ENCODE results near the gene ARSD.
"Not testable (repeated sequence)": the region's sequence is repeated elsewhere in the genome, so short reads cannot be mapped to it uniquely, and the experiment has no call there.

The ARSD gene

GRCh38 chrX:2897690-2898623 is 31.2 kb downstream of the ARSD start:
- not testable (repeated sequence) for FAIRE-seq; DNase-seq (ENCODE audit: extremely low spot score, insufficient read length, low read depth)

- DNase-seq (ENCODE audit: extremely low spot score, insufficient read length, low read depth) (no peak), FAIRE-seq (no peak)
Measured at GRCh38 chrX:2897311-2897689, 31.8 kb downstream of the ARSD start.

GRCh38 chrX:2894885-2895292 is 34.2 kb downstream of the ARSD start:
- DNase-seq (ENCODE audit: extremely low spot score, insufficient read length, low read depth) (no peak), FAIRE-seq (no peak)

GRCh38 chrX:2892816-2893215 is 36.3 kb downstream of the ARSD start:
- FAIRE-seq (no peak), DNase-seq (ENCODE audit: extremely low spot score, insufficient read length, low read depth) (no peak)

GRCh38 chrX:2890536-2891460 is 38.3 kb downstream of the ARSD start:
- FAIRE-seq; DNase-seq (ENCODE audit: extremely low spot score, insufficient read length, low read depth): not testable (repeated sequence)

- DNase-seq (ENCODE audit: extremely low spot score, insufficient read length, low read depth); FAIRE-seq: not testable (repeated sequence)
Measured at GRCh38 chrX:2889706-2890490, 39.2 kb downstream of the ARSD start.

- FAIRE-seq (no peak), DNase-seq (ENCODE audit: extremely low spot score, insufficient read length, low read depth) (no peak)
Measured at GRCh38 chrX:2889045-2889605, 40.0 kb downstream of the ARSD start.

GRCh38 chrX:2888309-2888708 is 40.8 kb downstream of the ARSD start:
- DNase-seq (ENCODE audit: extremely low spot score, insufficient read length, low read depth) (no peak), FAIRE-seq (no peak)

GRCh38 chrX:2883770-2884169 is 45.4 kb downstream of the ARSD start:
- DNase-seq (ENCODE audit: extremely low spot score, insufficient read length, low read depth) (no peak), FAIRE-seq (no peak)

- DNase-seq (ENCODE audit: extremely low spot score, insufficient read length, low read depth) (no peak), FAIRE-seq (no peak)
Measured at GRCh38 chrX:2879670-2880069, 49.5 kb downstream of the ARSD start.

- FAIRE-seq = no peak
- no peak for DNase-seq (ENCODE audit: extremely low spot score, insufficient read length, low read depth)
Measured at GRCh38 chrX:2878563-2878962, 50.6 kb downstream of the ARSD start.

GRCh38 chrX:2875798-2876399 is 53.2 kb downstream of the ARSD start:
- DNase-seq (ENCODE audit: extremely low spot score, insufficient read length, low read depth) (no peak), FAIRE-seq (no peak)

GRCh38 chrX:2875136-2875481 is 54.0 kb downstream of the ARSD start:
- FAIRE-seq (no peak), DNase-seq (ENCODE audit: extremely low spot score, insufficient read length, low read depth) (no peak)

- no peak for FAIRE-seq
- DNase-seq (ENCODE audit: extremely low spot score, insufficient read length, low read depth) = no peak
Measured at GRCh38 chrX:2874222-2875135, 54.7 kb downstream of the ARSD start.

GRCh38 chrX:2872671-2873277 is 56.4 kb downstream of the ARSD start:
- DNase-seq (ENCODE audit: extremely low spot score, insufficient read length, low read depth) (no peak), FAIRE-seq (no peak)

GRCh38 chrX:2871831-2872230 is 57.3 kb downstream of the ARSD start:
- DNase-seq (ENCODE audit: extremely low spot score, insufficient read length, low read depth) = no peak
- FAIRE-seq = no peak

- no peak for DNase-seq (ENCODE audit: extremely low spot score, insufficient read length, low read depth)
- no peak for FAIRE-seq
Measured at GRCh38 chrX:2870650-2871049, 58.5 kb downstream of the ARSD start.

- no peak for DNase-seq (ENCODE audit: extremely low spot score, insufficient read length, low read depth)
- no peak for FAIRE-seq
Measured at GRCh38 chrX:2867206-2867605, 61.9 kb downstream of the ARSD start.
